HepG2 (cell line): ENCODE measurements around the gene IFIT2. TPM values are rescaled to one million over a fixed set of nuclear protein-coding genes. Genes with fewer than 3 reads are reported as not detected.

Experiments used
- ATAC-seq: fragments of 200-7000 bp; cut with Tn5 transposase; 3 replicates; pipeline ENCODE4 v1.9.1; 2020; ENCODE audit warnings: mild to moderate bottlenecking, moderate library complexity
- BruUV-seq: library from RNA; stranded (reverse); fragments of 400-500 nt; replicated peaks from 2 replicates; lab custom pipeline; 2021; lab: Mats Ljungman, UMichigan
- CTCF ChIA-PET: fragments of 300-600 bp; formaldehyde crosslinking; extraction: SDS; loops from one replicate; lab custom pipeline; 2021; ENCODE audit warnings: low total read pairs, inconsistent platforms, low intra/inter-chr PET ratio; lab: Yijun Ruan, JAX
- POLR2A ChIA-PET: fragments of 350-600 bp; sonication (Branson Sonifier 250); formaldehyde crosslinking; loops from one replicate; lab custom pipeline; 2020; ENCODE audit warnings: antibody characterized with exemption, inconsistent platforms; lab: Yijun Ruan, JAX
- DNase-seq: peaks from one replicate; pipeline ENCODE4 v3.0.0-alpha.2; 2015; ENCODE audit warnings: low spot score
- FAIRE-seq: peaks from 3 replicates; lab custom pipeline; 2011; peaks lifted over from hg19 to GRCh38; lab: Jason Lieb, UNC
- H2AFZ ChIP-seq: one replicate; pipeline ENCODE4 v1.6.1; 2011; ENCODE audit warnings: low read length, inconsistent platforms
- H3K27ac ChIP-seq: fragments of 300-600 bp; 3 replicates; pipeline ENCODE4 v1.8.0; 2011; ENCODE audit warnings: mixed run types, mild to moderate bottlenecking, mixed read lengths, low read length, inconsistent platforms; ENCODE audit not compliant: insufficient read depth; ENCODE audit errors: extremely low read length
- H3K27me3 ChIP-seq, 2 experiments: fragments of 200-600 bp in 1 of 2; 2 replicates in 1 of 2; 3 replicates in 1 of 2; pipeline versions ENCODE4 v1.6.0 to v1.8.0; 2011; ENCODE audit warnings: low read length in 2 of 2, mild to moderate bottlenecking in 2 of 2, moderate library complexity in 2 of 2, inconsistent platforms in 1 of 2; ENCODE audit not compliant: insufficient read depth in 2 of 2, control insufficient read depth in 1 of 2
- H3K36me3 ChIP-seq, 2 experiments: fragments of 200-600 bp in 1 of 2; replicated peaks in 1 of 2; 2 replicates in 1 of 2; 3 replicates in 1 of 2; pipeline versions ENCODE4 v1.5.1 to v1.8.0; 2011; ENCODE audit warnings: low read length in 2 of 2, inconsistent platforms in 1 of 2; ENCODE audit not compliant: insufficient read depth in 2 of 2, control insufficient read depth in 1 of 2
- H3K4me1 ChIP-seq: 2 replicates; pipeline ENCODE4 v1.5.1; 2012; ENCODE audit warnings: low read length, inconsistent platforms; ENCODE audit not compliant: insufficient read depth
- H3K4me2 ChIP-seq: 2 replicates; pipeline ENCODE4 v1.6.0; 2011; ENCODE audit warnings: low read depth, low read length, inconsistent platforms
- H3K4me3 ChIP-seq, 3 experiments: fragments of 200-600 bp in 1 of 3; sonication (generic), shearing (Covaris generic) in 1 of 3; replicated peaks in 1 of 3; 2 replicates each; pipeline ENCODE4 v1.5.1; 2011 to 2016; ENCODE audit warnings: low read length in 3 of 3, inconsistent platforms in 2 of 3, low read depth in 2 of 3, mild to moderate bottlenecking in 2 of 3, control low read depth in 1 of 3, mixed read lengths in 1 of 3; ENCODE audit not compliant: insufficient read depth in 1 of 3
- H3K79me2 ChIP-seq: one replicate; pipeline ENCODE4 v1.6.1; 2011; ENCODE audit warnings: low read length, inconsistent platforms; ENCODE audit not compliant: insufficient read depth
- H3K9ac ChIP-seq: 2 replicates; pipeline ENCODE4 v1.6.0; 2011; ENCODE audit warnings: mild to moderate bottlenecking, low read depth, low read length, inconsistent platforms; ENCODE audit not compliant: insufficient read depth
- H3K9me3 ChIP-seq: 2 replicates; pipeline ENCODE4 v1.5.1; 2012; ENCODE audit warnings: mild to moderate bottlenecking, low read length
- H4K20me1 ChIP-seq: 2 replicates; pipeline ENCODE4 v1.6.0; 2011; ENCODE audit warnings: inconsistent platforms, mild to moderate bottlenecking, low read length, moderate library complexity; ENCODE audit not compliant: insufficient read depth
- EZH2 ChIP-seq: conservative IDR thresholded peaks from 2 replicates; pipeline ENCODE4 v1.6.1; 2012; ENCODE audit warnings: mild to moderate bottlenecking, low read depth, low read length, moderate library complexity
- GATA4 ChIP-seq: sonication (generic); IDR thresholded peaks from 2 replicates; pipeline ENCODE4 v1.6.1; 2016; ENCODE audit warnings: antibody characterized with exemption, low read depth, borderline replicate concordance
- MTA1 ChIP-seq: sonication (generic); formaldehyde crosslinking; IDR thresholded peaks from 2 replicates; pipeline ENCODE4 v1.4.0; 2020; ENCODE audit warnings: missing genetic modification reagents, mild to moderate bottlenecking, borderline replicate concordance
- TEAD3 ChIP-seq: optimal IDR thresholded peaks from 2 replicates; pipeline ENCODE3; 2016; ENCODE audit warnings: borderline replicate concordance
- TP53 ChIP-seq: sonication (generic); formaldehyde crosslinking; conservative IDR thresholded peaks from 2 replicates; pipeline ENCODE4 v1.4.0; 2020; ENCODE audit warnings: missing genetic modification reagents
- ZNF263 ChIP-seq: sonication (generic); formaldehyde crosslinking; IDR thresholded peaks from 2 replicates; pipeline ENCODE4 v1.4.0; 2020; ENCODE audit warnings: missing genetic modification reagents
- ZNF281 ChIP-seq: sonication (generic); formaldehyde crosslinking; IDR thresholded peaks from 2 replicates; pipeline ENCODE4 v1.4.0; 2020; ENCODE audit warnings: missing genetic modification reagents, borderline replicate concordance
- ZNF333 ChIP-seq: sonication (generic); formaldehyde crosslinking; IDR thresholded peaks from 2 replicates; pipeline ENCODE4 v1.4.0; 2020; ENCODE audit warnings: mild to moderate bottlenecking, missing genetic modification reagents, borderline replicate concordance
- ZNF362 ChIP-seq: sonication (generic); formaldehyde crosslinking; IDR thresholded peaks from 2 replicates; pipeline ENCODE4 v1.4.0; 2020; ENCODE audit warnings: missing genetic modification reagents, mild to moderate bottlenecking, borderline replicate concordance
- WGBS: methylation state at CpG from one replicate; pipeline ENCODE4 v1.1.6; 2017; ENCODE audit warnings: low lambda C conversion rate; 5-methylcytosine and 5-hydroxymethylcytosine counted together
- in situ Hi-C: cut with HindIII; loops from 2 replicates; pipeline ENCODE4 v1.10.0; 2017; ENCODE audit warnings: low pct_unique_long_range_greater_than_20kb; ENCODE audit not compliant: extremely low pct_ligation_motif_present
- intact Hi-C: fragments of 100-400 bp; cut with micrococcal nuclease; formaldehyde crosslinking; loops from one replicate; pipeline ENCODE4 v1.10.0; 2022; ENCODE audit not compliant: unreplicated experiment
- polyA plus RNA-seq, 8 experiments: library from polyadenylated mRNA; depleted of rRNA in 3 of 8; stranded (reverse) in 7 of 8; unstranded in 1 of 8; fragments of >200 nt; fragmentation: Illumina TruSeq in 4 of 8; extraction: Trizol in 4 of 8; gene quantifications; 2 replicates each; pipeline versions ENCODE4 v1.2.1 to v1.2.3, GENCODE V29; 2011 to 2016; ENCODE audit warnings: low read depth in 4 of 8, missing spikeins in 1 of 8, mixed read lengths in 1 of 8; ENCODE audit not compliant: insufficient read depth in 1 of 8
- total RNA-seq, 5 experiments: library from RNA; depleted of rRNA; stranded (reverse); fragments of >200 nt; fragmentation: Illumina TruSeq; extraction: Trizol; gene quantifications; 2 replicates each; pipeline ENCODE4 v1.2.3, GENCODE V29; 2016; ENCODE audit warnings: low read depth in 1 of 5
- TF ChIP-seq, protein P1 (sequence below): sonication (generic); formaldehyde crosslinking; IDR thresholded peaks from 2 replicates; pipeline ENCODE4 v1.4.0; 2020; ENCODE audit warnings: mild to moderate bottlenecking, missing genetic modification reagents

IFIT2 gene
- total and polyA plus RNA-seq, 2 of the 13 experiments (the other 11 are each of a cell fraction or from before 2014, with no cell fraction given) = 0.04 to 0.15 TPM

DNA sequence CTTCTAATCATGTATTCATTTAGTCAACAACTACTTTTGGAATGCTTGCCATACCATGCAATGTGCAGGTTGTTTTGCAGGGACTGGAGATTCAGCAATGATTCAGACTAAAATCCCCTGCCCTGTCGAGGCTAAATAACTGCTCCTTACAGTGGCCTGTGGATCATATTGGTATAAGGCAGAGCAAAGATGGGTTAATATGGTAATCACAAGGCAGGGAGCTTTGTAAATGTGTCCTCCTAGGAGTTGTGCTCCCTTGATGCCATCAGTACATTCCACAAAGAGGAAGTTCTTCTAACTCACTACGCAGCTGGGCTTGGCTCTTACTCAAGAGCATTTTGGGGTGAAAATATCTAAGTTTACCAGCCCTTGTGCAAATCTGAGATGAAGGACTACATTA lies 614 bp upstream of the IFIT2 start:
- Histone ChIP-seq H3K4me2 (peak overlapping the region; percentile 87), H3K36me3 (no peaks in the 10 kb centered on the region), H3K27me3 (no peaks in the 10 kb centered on the region; a peak in 1 of 5 replicates), H4K20me1 (no peaks in the 10 kb centered on the region), H3K9ac (peak overlapping the region; percentile 8; the same call in 1 of the 2 replicates), H3K9me3 (no peaks in the 10 kb centered on the region), H3K79me2 (no peaks in the 10 kb centered on the region), H3K4me3 (peak overlapping the region; percentile 28 to 71 (median 56); a peak in 5 of 6 replicates), H3K4me1 (peaks cover 24% of the 10 kb centered on the region), H2AFZ (no peak overlapping the region), H3K27ac (no peak overlapping the region)
- peak; percentile 43 for ATAC-seq
- ChIA-PET POLR2A (interaction anchor here (0.9 to 2.3 kb wide), 2 partner anchors 17 to 51 kb away, joined by 3 to 8 read pairs; no protein-coding TSS in a partner anchor), CTCF (no interaction called here)
- no TSS peak for BruUV-seq
- TF ChIP-seq ZNF281 (no peak), GATA4 (no peak), ZNF333 (CRISPR knock-in tag) (no peak), TP53 (no peak), MTA1 (CRISPR knock-in tag) (no peak), ZNF263 (CRISPR knock-in tag) (peak; percentile 47; the same call in 1 of the 2 replicates), EZH2 (no peak), TEAD3 (CRISPR knock-in tag) (peak; percentile 6), ZNF362 (CRISPR knock-in tag) (no peak)
- TF ChIP-seq, protein P1, sequence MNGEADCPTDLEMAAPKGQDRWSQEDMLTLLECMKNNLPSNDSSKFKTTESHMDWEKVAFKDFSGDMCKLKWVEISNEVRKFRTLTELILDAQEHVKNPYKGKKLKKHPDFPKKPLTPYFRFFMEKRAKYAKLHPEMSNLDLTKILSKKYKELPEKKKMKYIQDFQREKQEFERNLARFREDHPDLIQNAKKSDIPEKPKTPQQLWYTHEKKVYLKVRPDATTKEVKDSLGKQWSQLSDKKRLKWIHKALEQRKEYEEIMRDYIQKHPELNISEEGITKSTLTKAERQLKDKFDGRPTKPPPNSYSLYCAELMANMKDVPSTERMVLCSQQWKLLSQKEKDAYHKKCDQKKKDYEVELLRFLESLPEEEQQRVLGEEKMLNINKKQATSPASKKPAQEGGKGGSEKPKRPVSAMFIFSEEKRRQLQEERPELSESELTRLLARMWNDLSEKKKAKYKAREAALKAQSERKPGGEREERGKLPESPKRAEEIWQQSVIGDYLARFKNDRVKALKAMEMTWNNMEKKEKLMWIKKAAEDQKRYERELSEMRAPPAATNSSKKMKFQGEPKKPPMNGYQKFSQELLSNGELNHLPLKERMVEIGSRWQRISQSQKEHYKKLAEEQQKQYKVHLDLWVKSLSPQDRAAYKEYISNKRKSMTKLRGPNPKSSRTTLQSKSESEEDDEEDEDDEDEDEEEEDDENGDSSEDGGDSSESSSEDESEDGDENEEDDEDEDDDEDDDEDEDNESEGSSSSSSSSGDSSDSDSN (CRISPR knock-in tag) = no peak
- intact Hi-C loops (no loop called here), in situ Hi-C loops (no loop called here)
- DNase-seq = no peak
- FAIRE-seq = no peak
- WGBS = 11% methylated on average over 2 of the region's 2 CpGs
